Measurements from ENCODE around the gene TRPM5.

TRPM5 gene

DNA sequence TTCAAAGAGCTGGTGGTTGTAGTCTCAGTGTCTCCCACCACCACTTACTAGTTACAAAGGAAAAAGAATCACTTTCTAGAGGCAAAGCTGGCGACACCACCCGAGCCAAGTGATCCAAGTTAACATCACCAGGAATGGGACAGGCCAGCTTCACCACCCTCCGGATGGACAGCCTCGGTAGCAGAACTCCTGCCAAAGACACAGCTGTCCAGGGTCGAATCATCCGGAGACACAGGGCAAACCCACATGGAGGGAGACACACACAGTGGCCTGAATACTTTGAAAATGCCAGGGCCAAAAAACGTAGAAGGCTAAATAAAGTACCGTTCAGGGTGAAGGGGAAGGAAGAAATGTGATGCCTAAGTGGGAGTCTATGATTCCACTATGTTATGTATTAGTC, 33.6 kb upstream of the TRPM5 start:
- Histone ChIP-seq H3K9ac (no peak overlapping the region), H3K4me2 (no peak overlapping the region), H3K4me1 (peaks cover 22% of the 10 kb centered on the region), H3K9me3 (peaks cover 39% of the 10 kb centered on the region), H3K27ac (no peak overlapping the region), H3K27me3 (no peaks in the 10 kb centered on the region), H4K20me1 (peaks cover 24% of the 10 kb centered on the region), H3K4me3 (no peak overlapping the region), H3K36me3 (peaks cover 18% of the 10 kb centered on the region; the same call in 1 of the 2 replicates)
- TF ChIP-seq Cebpa-rat (IDR thresholded peaks at IDR 0.05), result no peak

DNA sequence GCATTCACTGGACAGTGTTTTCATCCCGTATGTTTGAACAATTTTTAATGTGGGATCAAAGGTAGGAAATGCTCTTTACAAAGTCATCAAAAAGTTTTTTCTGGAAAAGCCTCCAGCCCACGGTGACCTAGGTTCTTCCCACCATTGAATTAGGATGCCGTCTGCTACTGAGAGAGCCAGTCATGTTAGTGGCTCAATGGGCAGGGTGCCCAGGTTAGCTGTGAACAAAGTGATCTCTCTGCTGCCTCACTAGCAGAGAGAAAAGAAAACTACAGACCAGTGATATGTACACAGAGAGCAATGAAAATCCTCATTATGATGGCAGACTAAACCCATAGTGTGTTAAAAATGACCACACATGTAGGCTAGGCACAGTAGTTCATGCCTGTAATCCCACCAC, 32.9 kb upstream of the TRPM5 start:
- no peaks in the 10 kb centered on the region for H3K27me3 ChIP-seq

DNA sequence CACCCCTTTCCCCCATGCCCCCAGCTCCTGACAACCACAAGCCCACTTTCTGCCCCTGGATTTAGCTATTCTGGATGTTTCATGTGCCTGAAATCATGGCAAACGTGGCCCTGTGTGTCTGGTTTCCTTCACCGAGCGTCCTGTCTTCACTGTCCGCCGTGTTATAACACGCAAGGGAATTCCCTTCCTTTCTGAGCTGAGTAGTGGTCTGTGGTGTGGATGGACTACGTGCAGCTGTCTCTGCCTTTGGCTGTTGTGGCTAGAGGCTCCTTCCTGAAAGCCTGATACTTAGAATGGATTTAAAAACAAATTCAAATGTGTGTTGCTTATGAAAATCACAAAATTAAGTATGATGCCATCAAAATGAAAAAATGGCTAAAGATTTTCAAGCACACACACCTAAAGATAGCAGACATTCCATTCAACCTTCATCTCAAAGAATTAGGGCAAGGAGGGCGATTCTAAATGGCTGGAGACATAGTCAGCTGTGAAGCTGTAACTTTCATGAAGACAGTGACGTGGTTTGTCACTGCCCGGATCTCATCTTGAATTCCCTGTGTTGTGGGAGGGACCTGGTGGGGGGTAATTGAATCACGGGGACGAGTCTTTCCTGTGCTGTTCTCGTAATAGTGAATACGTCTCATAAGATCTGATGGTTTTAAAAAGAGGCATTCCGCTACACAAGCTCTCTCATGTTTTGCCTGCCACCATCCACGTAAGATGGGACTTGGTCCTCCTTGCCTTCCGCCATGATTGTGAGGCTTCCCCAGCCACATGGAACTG, 31.0 kb upstream of the TRPM5 start:
- Histone ChIP-seq H3K9me3 (peaks cover 28% of the 10 kb centered on the region), H3K27me3 (peaks cover 2% of the 10 kb centered on the region; the same call in 1 of the 2 replicates), H4K20me1 (peaks cover 42% of the 10 kb centered on the region), H3K9ac (no peak overlapping the region), H3K27ac (no peak overlapping the region), H3K36me3 (peaks cover 18% of the 10 kb centered on the region; the same call in 1 of the 2 replicates), H3K4me2 (peak overlapping the region; percentile 48), H3K4me3 (no peak overlapping the region), H3K4me1 (peaks cover 22% of the 10 kb centered on the region)
- no peak for TF ChIP-seq Cebpa-rat (IDR thresholded peaks at IDR 0.05)

More for the DNA sequence above, 32.9 kb upstream of the TRPM5 start:
- no peak overlapping the region for H3K4me3 ChIP-seq
- peaks cover 28% of the 10 kb centered on the region for H4K20me1 ChIP-seq
- peaks cover 39% of the 10 kb centered on the region for H3K9me3 ChIP-seq
- no peak overlapping the region for H3K4me2 ChIP-seq
- H3K36me3 ChIP-seq, result peaks cover 18% of the 10 kb centered on the region; the same call in 1 of the 2 replicates
- H3K27ac ChIP-seq, result no peak overlapping the region
- H3K9ac ChIP-seq, result no peak overlapping the region
- peaks cover 22% of the 10 kb centered on the region for H3K4me1 ChIP-seq
- TF ChIP-seq Cebpa-rat (IDR thresholded peaks at IDR 0.05), result no peak

DNA sequence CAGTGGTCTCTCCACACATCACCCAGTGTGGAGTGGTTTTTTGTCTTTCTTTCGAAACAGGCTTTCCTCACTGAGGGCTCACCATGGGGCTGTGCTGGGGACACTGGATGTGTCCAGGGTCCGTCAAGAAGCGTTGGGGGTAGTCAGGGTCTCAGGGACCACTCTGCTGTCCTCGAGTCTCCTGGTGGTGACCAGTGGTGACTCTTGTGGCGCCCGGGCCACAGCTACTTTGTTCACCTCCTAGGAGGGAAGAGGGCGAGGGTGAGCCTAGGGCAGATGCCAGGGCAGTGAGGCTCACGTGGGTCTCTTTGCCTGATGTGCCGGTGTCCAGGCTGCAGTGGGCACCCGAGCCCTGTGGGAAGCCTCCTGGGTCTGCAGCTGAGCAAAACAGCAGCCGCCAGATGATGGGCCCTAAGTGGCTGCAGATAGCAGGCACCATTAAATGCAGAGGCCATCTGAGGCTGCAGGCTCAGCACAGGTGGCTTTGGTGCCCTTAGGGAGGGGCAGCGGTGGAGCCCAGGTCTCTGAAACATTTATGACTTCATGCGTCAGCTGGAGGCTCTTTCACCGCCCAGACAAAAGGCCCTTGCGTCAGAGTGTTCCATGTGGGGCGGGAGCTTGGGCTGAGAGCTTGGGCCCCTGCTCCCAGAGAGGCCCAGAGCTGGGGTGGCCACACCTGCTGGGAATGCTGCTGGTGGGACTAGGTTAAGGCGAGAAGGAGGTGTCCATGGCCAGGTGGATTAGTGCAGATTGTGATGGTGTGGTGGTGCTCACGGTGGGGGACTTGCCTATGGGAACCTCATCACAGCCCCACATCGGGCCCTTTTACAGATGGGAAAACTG, 30.0 kb upstream of the TRPM5 start:
- Histone ChIP-seq H3K27ac (no peak overlapping the region), H3K4me3 (no peak overlapping the region), H3K4me2 (peak overlapping the region; percentile 48), H4K20me1 (peaks cover 53% of the 10 kb centered on the region), H3K4me1 (peaks cover 22% of the 10 kb centered on the region), H3K36me3 (peaks cover 15% of the 10 kb centered on the region; the same call in 1 of the 2 replicates), H3K9me3 (peaks cover 17% of the 10 kb centered on the region), H3K9ac (no peak overlapping the region), H3K27me3 (peaks cover 12% of the 10 kb centered on the region; the same call in 1 of the 2 replicates)
- TF ChIP-seq Cebpa-rat (IDR thresholded peaks at IDR 0.05), result no peak

DNA sequence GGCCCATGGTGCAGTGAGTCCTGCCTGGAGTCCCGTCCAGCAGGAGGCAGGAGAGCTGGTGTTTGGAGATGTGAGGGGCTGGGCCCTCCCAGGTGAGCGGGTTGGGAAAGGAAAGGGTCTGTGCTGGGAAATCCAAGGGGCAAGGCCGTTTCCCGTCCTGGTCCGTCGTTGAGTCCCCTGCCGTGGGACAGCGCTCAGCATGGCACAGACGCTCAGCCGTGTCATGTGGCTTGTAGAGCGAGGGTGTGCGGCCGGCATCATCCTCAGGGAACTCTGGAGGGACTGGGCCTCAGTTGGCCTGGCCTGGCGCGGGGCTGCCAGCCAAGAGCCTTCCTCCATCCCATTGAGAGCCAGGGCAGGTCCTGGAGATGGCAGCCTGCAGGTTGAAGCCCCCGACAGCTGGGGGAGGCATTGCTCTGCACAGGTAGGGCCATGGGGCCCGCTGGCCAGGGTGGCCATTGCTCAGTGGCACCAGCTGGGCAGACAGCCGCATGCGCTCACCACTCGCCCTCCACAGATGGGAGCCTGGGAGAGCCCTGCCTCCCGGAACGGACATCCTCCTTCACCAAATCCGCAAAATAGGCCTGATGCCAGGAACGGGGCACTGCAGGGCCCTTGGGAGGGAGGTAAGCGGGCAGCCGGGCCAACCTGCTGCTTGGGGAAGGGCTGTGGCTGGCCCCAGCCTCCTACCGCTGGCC, 29.2 kb upstream of the TRPM5 start:
- Histone ChIP-seq H4K20me1 (peaks cover 61% of the 10 kb centered on the region), H3K27me3 (peaks cover 19% of the 10 kb centered on the region), H3K4me3 (no peak overlapping the region), H3K9me3 (peaks cover 9% of the 10 kb centered on the region), H3K36me3 (peaks cover 7% of the 10 kb centered on the region; the same call in 1 of the 2 replicates), H3K27ac (no peak overlapping the region), H3K4me2 (no peak overlapping the region), H3K4me1 (peaks cover 26% of the 10 kb centered on the region), H3K9ac (no peak overlapping the region)
- no peak for TF ChIP-seq Cebpa-rat (IDR thresholded peaks at IDR 0.05)

DNA sequence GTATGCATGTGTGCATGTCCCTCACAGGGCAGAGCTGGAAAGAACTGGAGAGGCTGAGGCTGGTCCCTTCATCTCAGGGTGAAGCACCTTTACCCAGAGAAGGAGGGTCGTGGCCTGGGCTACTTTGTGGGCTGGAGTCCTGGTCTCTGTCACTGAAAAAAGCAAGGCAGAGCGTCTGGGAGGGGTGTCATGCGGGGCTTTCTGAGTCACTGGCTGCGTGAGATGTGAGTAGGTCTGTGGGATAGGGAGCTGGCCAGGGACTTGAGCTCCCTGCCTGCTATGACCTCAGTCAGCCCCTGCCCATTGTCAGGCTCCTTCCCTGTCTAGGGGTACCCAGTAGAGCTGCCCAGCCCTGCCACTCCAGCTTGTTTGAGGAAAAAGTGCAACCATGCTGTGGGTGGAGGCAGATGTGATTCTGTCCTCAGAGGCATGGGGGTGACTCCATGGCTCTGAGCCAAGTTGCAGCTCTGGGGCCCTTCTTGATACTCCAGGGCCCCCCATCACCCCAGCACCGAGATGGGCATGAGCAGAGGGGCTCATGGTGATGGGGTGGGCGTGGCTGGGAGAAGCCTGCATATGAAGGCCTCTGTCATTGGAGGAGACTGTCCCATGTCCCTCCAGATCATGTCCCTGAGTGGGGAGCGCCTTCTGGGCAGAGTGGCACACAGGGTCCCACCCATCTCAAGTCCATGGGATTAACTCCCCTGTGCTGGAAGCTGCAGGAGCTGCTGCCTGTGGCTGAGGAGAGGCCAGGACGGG, 28.3 kb upstream of the TRPM5 start:
- Histone ChIP-seq H3K9ac (no peak overlapping the region), H3K4me2 (no peak overlapping the region), H3K4me1 (peaks cover 35% of the 10 kb centered on the region), H3K36me3 (no peaks in the 10 kb centered on the region), H3K27ac (no peak overlapping the region), H3K9me3 (peaks cover under 1% of the 10 kb centered on the region; the same call in 1 of the 2 replicates), H3K4me3 (no peak overlapping the region), H3K27me3 (peaks cover 28% of the 10 kb centered on the region), H4K20me1 (peaks cover 70% of the 10 kb centered on the region)
- no peak for TF ChIP-seq Cebpa-rat (IDR thresholded peaks at IDR 0.05)

DNA sequence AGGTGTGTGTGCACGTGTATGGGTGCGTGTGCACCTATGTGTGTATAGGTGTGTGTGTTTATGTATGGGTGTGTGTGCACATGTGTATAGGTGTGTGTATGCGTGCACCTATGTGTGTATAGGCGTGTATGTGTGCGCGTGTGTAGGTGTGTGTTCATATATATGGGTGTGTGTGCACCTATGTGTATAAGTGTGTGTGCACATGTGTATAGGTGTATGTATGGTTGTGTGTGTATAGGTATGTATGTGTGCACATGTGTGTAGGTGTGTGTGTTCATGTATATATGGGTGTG, 27.4 kb upstream of the TRPM5 start:
- Histone ChIP-seq H3K9me3 (no peaks in the 10 kb centered on the region), H3K4me1 (peaks cover 44% of the 10 kb centered on the region), H3K36me3 (no peaks in the 10 kb centered on the region), H3K27me3 (peaks cover 29% of the 10 kb centered on the region), H3K27ac (no peak overlapping the region), H3K9ac (no peak overlapping the region), H4K20me1 (peaks cover 78% of the 10 kb centered on the region), H3K4me2 (no peak overlapping the region), H3K4me3 (no peak overlapping the region)
- no peak for TF ChIP-seq Cebpa-rat (IDR thresholded peaks at IDR 0.05)

DNA sequence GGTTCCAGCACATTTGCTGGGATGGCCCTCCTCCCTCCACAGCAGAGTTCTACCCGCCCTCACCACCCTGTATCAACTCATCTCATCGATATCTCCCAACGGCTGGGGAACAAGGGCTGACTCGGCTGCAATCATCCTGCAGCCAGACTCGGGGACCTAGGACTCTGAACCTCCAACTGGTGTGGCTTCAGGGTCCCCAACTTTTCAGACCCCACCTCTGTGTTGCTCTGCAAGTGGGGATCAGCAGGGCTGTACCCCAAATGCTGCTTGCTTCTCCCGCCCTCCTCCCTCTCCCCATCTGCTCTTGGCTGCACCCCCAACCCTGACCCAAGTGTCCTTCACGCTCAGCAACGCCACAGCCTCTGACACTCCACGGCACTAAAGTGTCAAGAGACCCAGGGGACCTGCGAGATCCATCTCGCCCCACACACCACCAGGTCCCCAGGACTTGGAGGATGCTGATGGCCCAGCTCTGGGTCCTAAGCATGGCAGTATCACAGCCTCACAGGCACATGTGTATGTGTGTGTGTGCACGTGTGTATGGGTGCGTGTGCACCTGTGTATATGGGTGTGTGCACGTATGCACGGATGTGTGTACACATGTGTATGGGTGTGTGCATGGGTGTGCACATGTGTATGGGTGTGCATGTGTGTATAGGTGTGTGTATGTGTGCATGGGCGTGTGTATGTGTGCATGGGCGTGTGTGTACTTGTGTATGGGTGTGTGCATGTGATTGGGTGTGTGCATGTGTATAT, 26.9 kb upstream of the TRPM5 start:
- Histone ChIP-seq H3K9me3 (no peaks in the 10 kb centered on the region), H3K27me3 (peaks cover 34% of the 10 kb centered on the region), H3K4me3 (no peak overlapping the region), H3K4me2 (no peak overlapping the region), H3K9ac (no peak overlapping the region), H3K36me3 (no peaks in the 10 kb centered on the region), H3K4me1 (peaks cover 49% of the 10 kb centered on the region), H4K20me1 (peaks cover 83% of the 10 kb centered on the region), H3K27ac (no peak overlapping the region)
- TF ChIP-seq Cebpa-rat (IDR thresholded peaks at IDR 0.05), result no peak

Measured in BLaER1 (cell line).